OCI-LY3 (cell line): Measurements from ENCODE around the gene ABCG1.

Experiments used
- H2AFZ ChIP-seq: fragments of 200-600, 300-600 bp; shearing (Covaris generic); 2 replicates; pipeline ENCODE4 v1.6.0; 2014; ENCODE audit warnings: antibody characterized with exemption, low read depth, low read length
- H3K27ac ChIP-seq: fragments of 200-600, 300-600 bp; sonication (generic); 2 replicates; pipeline ENCODE4 v1.5.1; 2014; ENCODE audit warnings: mild to moderate bottlenecking, low read length, moderate library complexity, mixed read lengths
- H3K27me3 ChIP-seq: fragments of 200-600, 300-600 bp; sonication (generic); 2 replicates; pipeline ENCODE4 v1.6.1; 2014; ENCODE audit warnings: low read depth, low read length, mixed read lengths
- H3K36me3 ChIP-seq: fragments of 200-600, 300-600 bp; sonication (generic); replicated peaks from 2 replicates; pipeline ENCODE3; 2014; ENCODE audit warnings: low read depth, low read length, mixed read lengths
- H3K4me1 ChIP-seq: fragments of 300-600, 200-600 bp; sonication (generic); 2 replicates; pipeline ENCODE4 v1.6.1; 2014; ENCODE audit warnings: low read length, mixed read lengths
- H3K4me2 ChIP-seq: fragments of 200-600, 300-600 bp; sonication (generic); 2 replicates; pipeline ENCODE4 v1.6.1; 2014; ENCODE audit warnings: low read length, mixed read lengths
- H3K4me3 ChIP-seq: fragments of 300-600, 200-600 bp; sonication (generic); 2 replicates; pipeline ENCODE4 v1.5.1; 2014; ENCODE audit warnings: antibody characterized with exemption, mild to moderate bottlenecking, low read length, moderate library complexity
- H3K79me2 ChIP-seq: fragments of 300-600, 200-600 bp; shearing (Covaris generic); 2 replicates; pipeline ENCODE4 v1.6.1; 2014; ENCODE audit warnings: mild to moderate bottlenecking, low read length, mixed read lengths
- H3K9ac ChIP-seq: fragments of 300-600, 200-600 bp; shearing (Covaris generic); 2 replicates; pipeline ENCODE4 v1.6.0; 2014; ENCODE audit warnings: mild to moderate bottlenecking, low read length, moderate library complexity
- H3K9me3 ChIP-seq: fragments of 200-600, 300-600 bp; shearing (Covaris generic); 2 replicates; pipeline ENCODE4 v1.6.1; 2014; ENCODE audit warnings: low read length, mixed read lengths; ENCODE audit not compliant: insufficient read depth
- H4K20me1 ChIP-seq: fragments of 200-600, 300-600 bp; sonication (generic); 2 replicates; pipeline ENCODE4 v1.6.1; 2016; ENCODE audit warnings: low read length, mixed read lengths; ENCODE audit not compliant: insufficient read depth
- CTCF ChIP-seq: fragments of 200-600, 300-600 bp; sonication (generic); IDR thresholded peaks from 2 replicates; pipeline ENCODE4 v1.5.1; 2014; ENCODE audit warnings: antibody characterized with exemption, low read length, low read depth
- EZH2phosphoT487 ChIP-seq: fragments of 200-600 bp; shearing (Covaris generic); IDR thresholded peaks from 2 replicates; pipeline ENCODE4 v1.6.1; 2018; ENCODE audit warnings: antibody characterized with exemption, mixed run types, low read depth

Gene ABCG1

GRCh38 chr21:42324896-42325295 lies 106.0 kb downstream of the ABCG1 start:
- Histone ChIP-seq H3K9ac (no peak overlapping the region), H2AFZ (no peak overlapping the region), H3K9me3 (no peaks in the 10 kb centered on the region), H3K79me2 (no peaks in the 10 kb centered on the region), H3K36me3 (no peaks in the 10 kb centered on the region), H3K4me1 (no peaks in the 10 kb centered on the region), H3K4me2 (no peak overlapping the region), H3K27me3 (peaks cover 26% of the 10 kb centered on the region), H3K4me3 (no peak overlapping the region), H3K27ac (no peak overlapping the region), H4K20me1 (no peaks in the 10 kb centered on the region)
- TF ChIP-seq CTCF (no peak), EZH2phosphoT487 (no peak)

GRCh38 chr21:42330380-42331371 lies 111.7 kb downstream of the ABCG1 start:
- no peak overlapping the region for H3K9ac ChIP-seq
- H3K27ac ChIP-seq, result no peak overlapping the region
- peak overlapping the region; percentile 8; the same call in 1 of the 2 replicates for H3K4me2 ChIP-seq
- TF ChIP-seq EZH2phosphoT487, result no peak
- TF ChIP-seq CTCF, result no peak
- H3K36me3 ChIP-seq, result no peaks in the 10 kb centered on the region
- H3K79me2 ChIP-seq, result no peaks in the 10 kb centered on the region
- H3K4me1 ChIP-seq, result peaks cover 8% of the 10 kb centered on the region
- no peak overlapping the region for H2AFZ ChIP-seq
- no peaks in the 10 kb centered on the region for H4K20me1 ChIP-seq
- H3K27me3 ChIP-seq, result peaks cover 16% of the 10 kb centered on the region
- no peak overlapping the region for H3K4me3 ChIP-seq
- H3K9me3 ChIP-seq, result no peaks in the 10 kb centered on the region

- Histone ChIP-seq H3K27me3 (peaks cover 23% of the 10 kb centered on the region), H2AFZ (no peak overlapping the region), H4K20me1 (no peaks in the 10 kb centered on the region), H3K27ac (no peak overlapping the region), H3K4me3 (no peak overlapping the region), H3K4me2 (no peak overlapping the region), H3K9me3 (no peaks in the 10 kb centered on the region), H3K9ac (no peak overlapping the region), H3K79me2 (no peaks in the 10 kb centered on the region), H3K4me1 (peaks cover 13% of the 10 kb centered on the region), H3K36me3 (no peaks in the 10 kb centered on the region)
- TF ChIP-seq CTCF, result no peak
These were observed 112.7 kb downstream of the ABCG1 start for GRCh38 chr21:42331660-42332059.

- peaks cover 13% of the 10 kb centered on the region for H3K4me1 ChIP-seq
- no peak for TF ChIP-seq CTCF
- TF ChIP-seq EZH2phosphoT487, result no peak
- no peaks in the 10 kb centered on the region for H4K20me1 ChIP-seq
- H3K4me2 ChIP-seq, result no peak overlapping the region
- no peak overlapping the region for H2AFZ ChIP-seq
- no peak overlapping the region for H3K4me3 ChIP-seq
- H3K36me3 ChIP-seq, result no peaks in the 10 kb centered on the region
- H3K27me3 ChIP-seq, result peaks cover 23% of the 10 kb centered on the region
- H3K9me3 ChIP-seq, result no peaks in the 10 kb centered on the region
- no peaks in the 10 kb centered on the region for H3K79me2 ChIP-seq
- H3K27ac ChIP-seq, result no peak overlapping the region
- no peak overlapping the region for H3K9ac ChIP-seq
These were observed 113.8 kb downstream of the ABCG1 start for GRCh38 chr21:42332557-42333317.
